Esophagus muscularis mucosa (tissue), 4 donors: ENCODE measurements around the gene LCN15.

Source experiments
- EP300 ChIP-seq: sonication (generic); formaldehyde crosslinking; IDR thresholded peaks from one replicate; pipeline ENCODE4 v1.6.1; 2017; ENCODE audit warnings: antibody characterized with exemption
- POLR2A ChIP-seq: fragments of 450-650 bp; IDR thresholded peaks from one replicate; pipeline ENCODE4 v1.6.1; 2017; ENCODE audit warnings: antibody characterized with exemption, moderate library complexity, mild to moderate bottlenecking, low read depth
- POLR2AphosphoS5 ChIP-seq, 2 donors: sonication (generic); formaldehyde crosslinking; IDR thresholded peaks; one replicate each; pipeline ENCODE4 v1.6.1; 2017; ENCODE audit warnings: antibody characterized with exemption in 2 of 2
- TF ChIP-seq, protein P1 (sequence below), 3 experiments: fragments of 200-600 bp in 2 of 3; fragments of 450-650 bp in 1 of 3; sonication (generic) in 2 of 3; IDR thresholded peaks; one replicate each; pipeline ENCODE4 v1.5.1; 2017 to 2019; ENCODE audit warnings: antibody characterized with exemption in 3 of 3, mild to moderate bottlenecking in 2 of 3, moderate library complexity in 1 of 3

DNA sequence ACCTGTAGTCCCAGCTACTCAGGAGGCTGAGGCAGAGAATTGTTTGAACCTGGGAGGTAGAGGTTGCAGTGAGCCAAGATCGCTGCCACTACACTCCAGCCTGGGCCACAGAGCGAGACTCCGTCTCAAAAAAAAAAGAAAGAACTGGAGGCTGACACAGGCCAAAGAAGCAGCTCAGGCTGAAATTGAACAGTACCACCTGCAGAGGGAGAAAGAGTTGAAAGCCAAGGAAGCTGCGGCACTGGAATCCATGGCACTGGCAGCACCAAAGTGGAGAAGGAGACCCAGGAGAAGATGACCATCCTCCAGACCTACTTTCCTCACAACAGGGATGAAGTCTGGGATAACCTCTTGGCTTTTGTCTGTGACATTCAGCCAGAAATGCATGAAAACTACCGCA is 15.5 kb upstream of the LCN15 start:
- TF ChIP-seq, protein P1, sequence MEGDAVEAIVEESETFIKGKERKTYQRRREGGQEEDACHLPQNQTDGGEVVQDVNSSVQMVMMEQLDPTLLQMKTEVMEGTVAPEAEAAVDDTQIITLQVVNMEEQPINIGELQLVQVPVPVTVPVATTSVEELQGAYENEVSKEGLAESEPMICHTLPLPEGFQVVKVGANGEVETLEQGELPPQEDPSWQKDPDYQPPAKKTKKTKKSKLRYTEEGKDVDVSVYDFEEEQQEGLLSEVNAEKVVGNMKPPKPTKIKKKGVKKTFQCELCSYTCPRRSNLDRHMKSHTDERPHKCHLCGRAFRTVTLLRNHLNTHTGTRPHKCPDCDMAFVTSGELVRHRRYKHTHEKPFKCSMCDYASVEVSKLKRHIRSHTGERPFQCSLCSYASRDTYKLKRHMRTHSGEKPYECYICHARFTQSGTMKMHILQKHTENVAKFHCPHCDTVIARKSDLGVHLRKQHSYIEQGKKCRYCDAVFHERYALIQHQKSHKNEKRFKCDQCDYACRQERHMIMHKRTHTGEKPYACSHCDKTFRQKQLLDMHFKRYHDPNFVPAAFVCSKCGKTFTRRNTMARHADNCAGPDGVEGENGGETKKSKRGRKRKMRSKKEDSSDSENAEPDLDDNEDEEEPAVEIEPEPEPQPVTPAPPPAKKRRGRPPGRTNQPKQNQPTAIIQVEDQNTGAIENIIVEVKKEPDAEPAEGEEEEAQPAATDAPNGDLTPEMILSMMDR (IDR thresholded peaks at IDR 0.05), result no peak
- TF ChIP-seq POLR2AphosphoS5 (IDR thresholded peaks at IDR 0.05), result no peak
- TF ChIP-seq EP300, result no peak
- TF ChIP-seq POLR2A, result no peak
